ENCODE measurements around the gene IGSF21.

- no peak for TF ChIP-seq POLR2A (IDR thresholded peaks at IDR 0.05; ENCODE audit: low read depth, low read length)
- no peak for TF ChIP-seq TAF1 (IDR thresholded peaks at IDR 0.05; ENCODE audit: low read depth, low read length)
- TF ChIP-seq POLR2AphosphoS5 (IDR thresholded peaks at IDR 0.05; ENCODE audit: low read depth, low read length), result no peak
- no peak for TF ChIP-seq SPI1 (IDR thresholded peaks at IDR 0.05; ENCODE audit: low read depth, low read length)
Measured at GRCh38 chr1:18339161-18339560, 231.6 kb downstream of the IGSF21 start.

All from GM12891 (cell line).